ENCODE results near the gene AKNA. TPM values are rescaled to one million over a fixed set of nuclear protein-coding genes. Genes with fewer than 3 reads are reported as not detected.
A peak's percentile ranks its signal among the peaks of the same experiment; 100 is the strongest.

The AKNA gene
- total RNA-seq, 1 donor = 27.9 TPM

DNA sequence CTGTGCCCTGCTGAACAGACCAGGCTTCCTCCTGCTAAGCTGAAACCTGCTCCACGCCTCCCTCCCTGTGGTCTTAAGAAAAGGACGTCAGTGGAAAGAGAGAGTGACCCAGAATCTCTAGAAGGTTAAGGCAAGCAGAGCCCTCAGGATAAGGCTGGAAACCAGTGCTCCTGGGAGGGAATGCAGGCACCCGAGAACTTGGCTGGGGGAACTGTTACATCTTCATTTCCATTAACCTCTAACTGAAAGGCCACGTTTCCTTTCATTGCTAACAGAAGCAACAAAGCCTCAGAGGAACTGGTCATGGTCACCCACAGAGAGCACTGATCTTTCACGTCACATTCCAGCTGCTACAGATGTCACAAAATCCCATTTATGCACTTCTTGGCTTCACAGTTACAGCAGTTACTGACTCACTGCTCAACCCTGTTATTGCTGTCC is 26.1 kb upstream of the AKNA start:
- Histone ChIP-seq H3K4me3 (ENCODE audit: insufficient read depth, low read length) (no peak overlapping the region), H3K9me3 (ENCODE audit: low read depth, low read length) (no peaks in the 10 kb centered on the region), H4K20me1 (ENCODE audit: insufficient read depth, low read length) (no peaks in the 10 kb centered on the region), H3K27ac (ENCODE audit: low read depth, low read length) (peak overlapping the region; percentile 55), H3K4me2 (ENCODE audit: insufficient read depth, low read length) (peak overlapping the region; percentile 44), H2AFZ (ENCODE audit: low read length) (peak overlapping the region; percentile 30), H3K36me3 (ENCODE audit: insufficient read depth, low read length) (no peaks in the 10 kb centered on the region), H3K79me2 (ENCODE audit: insufficient read depth, low read length) (no peaks in the 10 kb centered on the region), H3K4me1 (ENCODE audit: insufficient read depth, low read length) (peaks cover 24% of the 10 kb centered on the region), H3K27me3 (ENCODE audit: insufficient read depth, low read length) (peaks cover 6% of the 10 kb centered on the region)
- peak; percentile 86 for DNase-seq (ENCODE audit: insufficient read length, low spot score, missing footprints)
- TF ChIP-seq, protein P1, sequence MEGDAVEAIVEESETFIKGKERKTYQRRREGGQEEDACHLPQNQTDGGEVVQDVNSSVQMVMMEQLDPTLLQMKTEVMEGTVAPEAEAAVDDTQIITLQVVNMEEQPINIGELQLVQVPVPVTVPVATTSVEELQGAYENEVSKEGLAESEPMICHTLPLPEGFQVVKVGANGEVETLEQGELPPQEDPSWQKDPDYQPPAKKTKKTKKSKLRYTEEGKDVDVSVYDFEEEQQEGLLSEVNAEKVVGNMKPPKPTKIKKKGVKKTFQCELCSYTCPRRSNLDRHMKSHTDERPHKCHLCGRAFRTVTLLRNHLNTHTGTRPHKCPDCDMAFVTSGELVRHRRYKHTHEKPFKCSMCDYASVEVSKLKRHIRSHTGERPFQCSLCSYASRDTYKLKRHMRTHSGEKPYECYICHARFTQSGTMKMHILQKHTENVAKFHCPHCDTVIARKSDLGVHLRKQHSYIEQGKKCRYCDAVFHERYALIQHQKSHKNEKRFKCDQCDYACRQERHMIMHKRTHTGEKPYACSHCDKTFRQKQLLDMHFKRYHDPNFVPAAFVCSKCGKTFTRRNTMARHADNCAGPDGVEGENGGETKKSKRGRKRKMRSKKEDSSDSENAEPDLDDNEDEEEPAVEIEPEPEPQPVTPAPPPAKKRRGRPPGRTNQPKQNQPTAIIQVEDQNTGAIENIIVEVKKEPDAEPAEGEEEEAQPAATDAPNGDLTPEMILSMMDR (IDR thresholded peaks at IDR 0.05; ENCODE audit: extremely low read depth, low read depth, low read length) = no peak

DNA sequence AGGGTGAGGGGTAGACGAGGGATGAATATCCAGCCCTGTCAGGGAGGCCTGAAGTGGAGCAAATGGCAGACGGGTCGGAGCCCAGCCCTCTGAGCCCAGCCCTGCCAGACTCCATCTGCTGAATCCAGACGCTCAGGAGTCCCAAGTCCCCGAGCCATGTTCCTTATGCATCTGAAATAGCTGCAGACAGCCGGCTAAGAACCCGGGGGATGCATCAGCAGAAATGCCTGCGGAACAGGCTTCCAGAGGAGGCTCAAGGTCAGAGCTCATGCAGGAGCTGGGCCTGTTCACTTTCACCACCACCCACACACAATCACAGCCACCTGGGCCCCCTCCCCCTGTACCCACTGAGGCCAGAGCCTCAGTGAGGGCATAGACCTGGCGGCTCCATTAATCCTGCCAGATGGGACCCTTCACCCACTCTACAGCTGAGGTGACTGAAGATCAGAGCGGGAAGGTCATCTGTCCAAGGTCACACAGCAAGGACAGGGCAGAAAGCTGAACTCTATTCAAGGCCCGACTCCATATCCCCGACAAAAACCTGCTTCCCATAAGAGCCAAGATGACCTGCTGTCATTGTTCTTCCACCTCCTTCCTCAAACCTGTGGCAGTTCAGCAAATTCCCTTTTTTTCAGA is 24.4 kb upstream of the AKNA start:
- TF ChIP-seq, protein P1 (IDR thresholded peaks at IDR 0.05; ENCODE audit: extremely low read depth, low read depth, low read length) = no peak
- Histone ChIP-seq H3K27me3 (ENCODE audit: insufficient read depth, low read length) (peaks cover 6% of the 10 kb centered on the region), H3K79me2 (ENCODE audit: insufficient read depth, low read length) (no peaks in the 10 kb centered on the region), H3K27ac (ENCODE audit: low read depth, low read length) (no peak overlapping the region), H3K9me3 (ENCODE audit: low read depth, low read length) (no peaks in the 10 kb centered on the region), H2AFZ (ENCODE audit: low read length) (no peak overlapping the region), H3K4me1 (ENCODE audit: insufficient read depth, low read length) (peaks cover 17% of the 10 kb centered on the region), H3K4me2 (ENCODE audit: insufficient read depth, low read length) (no peak overlapping the region), H3K4me3 (ENCODE audit: insufficient read depth, low read length) (no peak overlapping the region), H4K20me1 (ENCODE audit: insufficient read depth, low read length) (no peaks in the 10 kb centered on the region), H3K36me3 (ENCODE audit: insufficient read depth, low read length) (no peaks in the 10 kb centered on the region)
- DNase-seq (ENCODE audit: insufficient read length, low spot score, missing footprints) = no peak

DNA sequence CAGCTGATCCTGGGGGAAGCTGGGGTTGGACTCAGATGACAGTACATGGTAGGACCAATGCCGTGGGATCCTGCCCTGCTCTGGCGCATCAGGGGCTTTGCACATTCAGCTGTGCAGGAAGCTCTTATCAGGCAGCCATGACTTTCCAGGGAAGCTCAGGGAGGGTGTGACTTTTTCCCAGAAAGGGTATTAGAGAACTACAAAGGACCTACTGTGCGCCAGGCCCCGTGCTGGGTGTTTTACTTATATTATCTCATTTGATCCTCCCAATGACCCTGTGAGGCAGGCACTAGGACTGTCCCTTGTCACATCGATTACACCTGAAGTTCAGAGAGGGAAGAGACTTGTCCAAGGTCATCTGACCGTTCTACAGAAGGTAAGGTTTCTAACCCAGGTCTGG is 23.7 kb upstream of the AKNA start:
- Histone ChIP-seq H3K9me3 (ENCODE audit: low read depth, low read length) (no peaks in the 10 kb centered on the region), H3K79me2 (ENCODE audit: insufficient read depth, low read length) (no peaks in the 10 kb centered on the region), H3K27ac (ENCODE audit: low read depth, low read length) (no peak overlapping the region), H3K4me2 (ENCODE audit: insufficient read depth, low read length) (no peak overlapping the region), H3K27me3 (ENCODE audit: insufficient read depth, low read length) (peaks cover 6% of the 10 kb centered on the region), H3K4me1 (ENCODE audit: insufficient read depth, low read length) (peaks cover 14% of the 10 kb centered on the region), H2AFZ (ENCODE audit: low read length) (no peak overlapping the region), H3K4me3 (ENCODE audit: insufficient read depth, low read length) (no peak overlapping the region), H4K20me1 (ENCODE audit: insufficient read depth, low read length) (no peaks in the 10 kb centered on the region), H3K36me3 (ENCODE audit: insufficient read depth, low read length) (no peaks in the 10 kb centered on the region)
- TF ChIP-seq, protein P1 (IDR thresholded peaks at IDR 0.05; ENCODE audit: extremely low read depth, low read depth, low read length) = no peak
- no peak for DNase-seq (ENCODE audit: insufficient read length, low spot score, missing footprints)

DNA sequence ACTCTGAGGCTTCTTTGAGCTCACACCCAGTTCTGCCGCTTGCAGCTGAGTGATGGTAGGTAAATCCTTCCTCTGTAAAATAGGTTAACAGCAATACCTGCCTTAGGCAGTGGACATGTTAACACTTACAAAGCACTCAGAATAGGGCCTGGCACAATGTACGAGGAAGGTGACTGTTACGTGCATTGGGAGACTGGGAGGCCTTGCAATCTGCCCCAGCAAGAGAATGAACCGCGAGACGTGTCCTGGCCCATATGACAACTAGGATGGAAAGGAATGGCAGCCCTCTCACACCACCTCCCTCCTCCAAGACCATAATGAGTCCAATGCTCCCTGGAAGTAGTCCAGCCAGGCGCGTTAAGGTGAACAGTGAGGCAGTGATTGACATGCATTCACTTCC is 23.1 kb upstream of the AKNA start:
- Histone ChIP-seq H3K9me3 (ENCODE audit: low read depth, low read length) (no peaks in the 10 kb centered on the region), H3K4me2 (ENCODE audit: insufficient read depth, low read length) (no peak overlapping the region)
- TF ChIP-seq, protein P1 (IDR thresholded peaks at IDR 0.05; ENCODE audit: extremely low read depth, low read depth, low read length) = no peak

More for the DNA sequence above, 23.1 kb upstream of the AKNA start:
- Histone ChIP-seq H2AFZ (ENCODE audit: low read length) (no peak overlapping the region), H4K20me1 (ENCODE audit: insufficient read depth, low read length) (no peaks in the 10 kb centered on the region), H3K79me2 (ENCODE audit: insufficient read depth, low read length) (no peaks in the 10 kb centered on the region), H3K27ac (ENCODE audit: low read depth, low read length) (no peak overlapping the region), H3K4me1 (ENCODE audit: insufficient read depth, low read length) (peaks cover 14% of the 10 kb centered on the region), H3K36me3 (ENCODE audit: insufficient read depth, low read length) (no peaks in the 10 kb centered on the region), H3K27me3 (ENCODE audit: insufficient read depth, low read length) (peaks cover 6% of the 10 kb centered on the region), H3K4me3 (ENCODE audit: insufficient read depth, low read length) (no peak overlapping the region)
- no peak for DNase-seq (ENCODE audit: insufficient read length, low spot score, missing footprints)
